ENCODE measurements around the gene GC. TPM values are rescaled to one million over a fixed set of nuclear protein-coding genes. Genes with fewer than 3 reads are reported as not detected.

Gene GC
- total RNA-seq, 2 donors from 2014 or later, result 0.69 TPM; not detected in 1

- Histone ChIP-seq H3K4me1 (ENCODE audit: control insufficient read depth, insufficient read depth, low read length) (peaks cover 9% of the 10 kb centered on the region), H3K9me3 (ENCODE audit: control insufficient read depth, low read length) (peaks cover 13% of the 10 kb centered on the region), H3K27me3 (ENCODE audit: control insufficient read depth, insufficient read depth, low read length, poor library complexity, severe bottlenecking) (no peaks in the 10 kb centered on the region), H3K9ac (ENCODE audit: extremely low read depth, low read length, poor library complexity, severe bottlenecking) (no peak overlapping the region), H3K36me3 (ENCODE audit: control insufficient read depth, insufficient read depth, low read length) (no peaks in the 10 kb centered on the region), H3K27ac (ENCODE audit: low read depth, low read length) (no peak overlapping the region), H3K4me3 (ENCODE audit: low read length) (no peak overlapping the region)
- no peak for DNase-seq
- Mint-ChIP-seq H3K27me3 (ENCODE audit: insufficient read depth) (no peaks in the 10 kb centered on the region), H3K4me1 (peaks cover 23% of the 10 kb centered on the region), H3K27ac (no peak overlapping the region), H3K36me3 (ENCODE audit: low read depth) (peaks cover 6% of the 10 kb centered on the region), H3K4me3 (no peak overlapping the region), H3K9me3 (peaks cover 18% of the 10 kb centered on the region)
- TF ChIP-seq CTCF (conservative IDR thresholded peaks at IDR 0.05), result peak; percentile 81
- WGBS, 2 experiments (ENCODE audit: insufficient coverage in 1 of 2, insufficient read length in 1 of 2), result 53% methylated on average over 1 of the region's 1 CpG; no CpG with 5 or more reads in 1 of the 2 experiments
Measured at GRCh38 chr4:71713611-71714203, 70.2 kb downstream of the GC start.

- Histone ChIP-seq H3K4me3 (ENCODE audit: low read length) (no peak overlapping the region), H3K36me3 (ENCODE audit: control insufficient read depth, insufficient read depth, low read length) (no peaks in the 10 kb centered on the region), H3K4me1 (ENCODE audit: control insufficient read depth, insufficient read depth, low read length) (peaks cover 9% of the 10 kb centered on the region), H3K27me3 (ENCODE audit: control insufficient read depth, insufficient read depth, low read length, poor library complexity, severe bottlenecking) (no peaks in the 10 kb centered on the region), H3K27ac (ENCODE audit: low read depth, low read length) (no peak overlapping the region), H3K9ac (ENCODE audit: extremely low read depth, low read length, poor library complexity, severe bottlenecking) (no peak overlapping the region), H3K9me3 (ENCODE audit: control insufficient read depth, low read length) (peaks cover 27% of the 10 kb centered on the region)
- 96% methylated on average over 3 of the region's 3 CpGs; no CpG with 5 or more reads in 1 of the 2 experiments for WGBS, 2 experiments (ENCODE audit: insufficient coverage in 1 of 2, insufficient read length in 1 of 2)
- TF ChIP-seq CTCF (conservative IDR thresholded peaks at IDR 0.05), result no peak
- no peak for DNase-seq
- H3K4me1 Mint-ChIP-seq, result peaks cover 23% of the 10 kb centered on the region
- H3K4me3 Mint-ChIP-seq, result no peak overlapping the region
- no peak overlapping the region for H3K27ac Mint-ChIP-seq
- H3K9me3 Mint-ChIP-seq, result peaks cover 21% of the 10 kb centered on the region
- no peaks in the 10 kb centered on the region for H3K27me3 Mint-ChIP-seq (ENCODE audit: insufficient read depth)
- H3K36me3 Mint-ChIP-seq (ENCODE audit: low read depth), result peaks cover 14% of the 10 kb centered on the region
Measured at GRCh38 chr4:71711985-71712348, 71.9 kb downstream of the GC start.

GRCh38 chr4:71711044-71711984, 72.6 kb downstream of the GC start:
- Mint-ChIP-seq H3K36me3 (ENCODE audit: low read depth) (peaks cover 18% of the 10 kb centered on the region), H3K4me1 (peaks cover 23% of the 10 kb centered on the region), H3K4me3 (no peak overlapping the region), H3K27me3 (ENCODE audit: insufficient read depth) (no peaks in the 10 kb centered on the region), H3K9me3 (peaks cover 19% of the 10 kb centered on the region), H3K27ac (no peak overlapping the region)
- no peaks in the 10 kb centered on the region for H3K36me3 ChIP-seq (ENCODE audit: control insufficient read depth, insufficient read depth, low read length)
- H3K9ac ChIP-seq (ENCODE audit: extremely low read depth, low read length, poor library complexity, severe bottlenecking), result no peak overlapping the region
- H3K4me1 ChIP-seq (ENCODE audit: control insufficient read depth, insufficient read depth, low read length), result peaks cover 9% of the 10 kb centered on the region
- no peak for TF ChIP-seq CTCF (conservative IDR thresholded peaks at IDR 0.05)
- H3K4me3 ChIP-seq (ENCODE audit: low read length), result no peak overlapping the region
- 78% methylated on average over 2 of the region's 2 CpGs; no CpG with 5 or more reads in 1 of the 2 experiments for WGBS, 2 experiments (ENCODE audit: insufficient coverage in 1 of 2, insufficient read length in 1 of 2)
- no peaks in the 10 kb centered on the region for H3K27me3 ChIP-seq (ENCODE audit: control insufficient read depth, insufficient read depth, low read length, poor library complexity, severe bottlenecking)
- DNase-seq, result no peak
- no peak overlapping the region for H3K27ac ChIP-seq (ENCODE audit: low read depth, low read length)
- H3K9me3 ChIP-seq (ENCODE audit: control insufficient read depth, low read length), result peaks cover 27% of the 10 kb centered on the region
